COLO668 (cell line): ENCODE results near the gene TIAM1.

Experiments
- DNase-seq: peaks from one replicate; lab custom pipeline; 2025; ENCODE audit not compliant: unreplicated experiment; lab: John Stamatoyannopoulos, UW

Gene TIAM1

DNA sequence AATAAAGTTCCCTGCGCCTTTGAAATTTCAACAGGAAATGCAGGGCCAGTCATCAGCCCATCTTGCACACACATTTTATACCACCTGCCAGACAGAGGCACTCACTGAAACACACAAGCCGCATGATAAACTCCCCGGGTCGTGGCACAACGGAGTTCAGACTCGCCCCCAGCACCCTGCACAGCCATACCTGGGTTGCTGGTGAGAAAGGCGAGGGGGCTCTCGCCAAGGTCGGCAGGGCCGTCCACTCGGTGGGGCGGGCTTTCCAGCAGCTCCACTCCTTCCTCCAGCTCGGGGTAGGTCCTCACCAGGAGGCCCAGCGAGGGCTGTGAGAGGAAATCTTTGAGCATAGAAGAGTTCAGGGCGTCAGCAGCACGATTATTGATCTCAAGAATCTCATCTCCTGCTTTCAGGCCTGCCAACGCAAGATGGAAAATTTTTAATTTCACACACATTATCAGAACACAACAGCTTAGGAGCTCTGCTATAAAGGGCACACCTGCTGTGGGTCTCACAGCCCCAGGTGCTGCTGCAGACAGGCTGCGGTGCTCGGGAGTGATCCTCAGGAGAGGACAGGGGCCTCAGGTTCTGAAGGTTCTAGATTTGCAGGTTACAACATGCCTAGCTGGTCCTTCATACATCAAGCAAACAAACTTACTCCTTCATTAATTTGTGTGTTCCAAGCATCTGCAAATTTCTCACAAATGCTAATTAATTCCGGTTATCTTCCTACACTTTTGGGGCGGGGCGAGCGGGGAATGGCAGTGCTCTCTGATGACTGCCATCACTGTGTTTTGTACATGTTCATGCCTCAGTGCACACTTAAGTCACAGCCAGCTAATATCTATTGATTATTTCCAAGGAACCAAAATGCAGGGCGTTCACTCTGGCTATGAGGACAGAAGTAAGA, 161.6 kb downstream of the TIAM1 start:
- DNase-seq: no peak

DNA sequence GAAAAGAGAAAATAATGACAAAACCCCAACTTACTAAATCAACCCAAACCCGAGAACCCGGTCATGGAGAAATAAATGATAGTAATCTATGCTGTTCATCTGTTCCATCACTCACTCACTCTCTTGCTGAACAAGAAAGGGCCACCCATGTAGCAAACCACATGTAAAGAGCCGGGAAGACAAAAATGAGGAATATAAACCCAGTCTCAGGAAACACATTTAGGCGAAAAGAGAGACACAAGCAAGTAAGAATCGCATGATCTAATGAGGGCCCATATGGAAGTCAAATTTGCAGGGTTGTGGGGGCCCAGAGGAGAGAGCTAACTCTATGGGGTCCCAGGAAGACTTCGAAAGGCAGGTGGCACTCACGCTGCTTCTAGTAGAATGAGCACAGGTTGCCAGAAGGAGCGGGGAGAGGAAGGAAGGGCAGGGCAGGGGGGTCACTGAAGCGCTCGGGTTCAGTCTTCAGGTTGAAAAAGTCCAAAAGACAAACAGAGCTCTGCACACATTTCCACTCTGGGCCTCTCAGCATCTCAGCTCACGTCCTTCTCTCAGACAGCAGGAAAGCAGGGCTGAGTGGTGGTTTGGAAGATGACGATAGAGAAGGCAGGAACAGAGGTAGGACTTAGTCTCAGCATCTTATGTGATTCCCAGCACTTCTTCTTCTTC, 162.8 kb downstream of the TIAM1 start:
- DNase-seq: no peak

DNA sequence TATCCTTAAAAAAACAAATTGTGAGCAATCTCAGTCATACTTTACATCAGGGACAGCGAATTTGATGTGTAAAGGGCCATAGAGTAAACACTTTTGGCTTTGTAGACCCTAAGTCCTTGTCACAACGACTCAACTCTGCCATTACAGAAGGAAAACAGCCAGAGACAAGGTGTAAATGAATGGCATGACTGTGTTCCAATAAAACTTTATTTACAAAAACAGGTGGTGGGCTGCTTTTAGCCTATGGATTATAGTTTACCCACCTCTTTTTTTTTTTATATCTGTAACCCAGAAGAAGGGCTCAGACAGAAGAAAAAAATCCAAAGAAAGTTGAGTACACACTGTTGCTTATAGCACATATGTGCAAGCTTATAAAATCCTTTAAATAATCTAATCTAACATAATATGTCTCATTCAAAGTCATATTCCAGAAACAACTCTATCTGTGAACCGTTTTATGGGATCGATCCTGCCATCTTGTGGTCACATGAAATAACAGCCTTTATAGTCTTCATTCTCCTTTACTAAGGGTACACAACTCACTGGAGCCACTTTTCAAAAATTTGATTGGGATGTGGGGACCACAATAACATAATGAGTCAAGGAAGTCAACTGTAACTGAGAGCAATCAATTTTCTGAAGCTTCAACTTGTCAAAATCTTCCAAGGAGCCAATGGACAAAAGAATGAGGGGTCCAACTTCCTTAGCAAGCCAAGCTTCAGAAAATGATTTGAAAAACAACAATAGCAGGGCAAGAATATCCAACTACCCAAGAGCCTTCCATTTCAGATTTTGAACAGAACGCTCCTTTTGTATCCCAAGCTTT, 163.6 kb downstream of the TIAM1 start:
- DNase-seq: no peak

DNA sequence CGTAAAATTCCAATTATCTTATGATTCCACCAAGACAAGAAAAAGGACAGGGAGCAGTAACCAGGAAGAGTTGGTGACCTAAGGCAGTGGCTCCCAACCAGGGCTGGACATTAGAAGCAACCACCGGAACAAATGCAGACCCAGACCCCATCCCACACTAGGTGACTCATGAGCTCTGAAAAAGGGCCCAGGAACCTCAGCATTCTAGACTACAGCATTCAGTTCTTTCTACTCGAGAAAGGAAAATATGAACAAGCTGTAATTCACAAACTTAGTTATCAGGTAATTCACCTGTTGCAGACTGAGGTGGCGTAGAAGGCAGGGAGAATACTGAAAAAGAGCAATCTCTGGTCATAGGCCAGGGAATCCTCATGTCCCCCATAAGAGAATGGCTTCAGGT, 167.3 kb downstream of the TIAM1 start:
- no peak for DNase-seq

DNA sequence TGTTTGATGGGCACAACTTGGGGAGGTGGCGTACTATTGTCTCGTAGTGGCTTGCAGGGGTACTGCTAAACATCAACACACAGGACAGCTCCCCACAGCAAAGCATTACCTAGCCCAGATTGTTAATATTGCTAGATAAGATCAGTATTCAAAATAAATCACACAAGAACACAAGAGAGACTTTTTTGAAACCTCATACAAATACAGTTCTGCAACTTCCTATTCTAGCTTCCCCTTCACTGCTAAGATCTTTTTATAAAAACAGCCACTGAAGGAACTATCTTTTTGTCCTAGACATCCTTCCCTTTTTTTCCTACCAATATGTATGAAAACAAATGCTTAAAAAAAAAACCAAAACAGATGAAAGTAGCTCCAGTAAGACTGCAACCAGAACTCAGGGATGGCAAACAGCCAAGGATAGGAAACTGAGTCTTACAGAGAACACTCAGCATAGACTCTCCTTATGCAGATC, 167.9 kb downstream of the TIAM1 start:
- DNase-seq: no peak

DNA sequence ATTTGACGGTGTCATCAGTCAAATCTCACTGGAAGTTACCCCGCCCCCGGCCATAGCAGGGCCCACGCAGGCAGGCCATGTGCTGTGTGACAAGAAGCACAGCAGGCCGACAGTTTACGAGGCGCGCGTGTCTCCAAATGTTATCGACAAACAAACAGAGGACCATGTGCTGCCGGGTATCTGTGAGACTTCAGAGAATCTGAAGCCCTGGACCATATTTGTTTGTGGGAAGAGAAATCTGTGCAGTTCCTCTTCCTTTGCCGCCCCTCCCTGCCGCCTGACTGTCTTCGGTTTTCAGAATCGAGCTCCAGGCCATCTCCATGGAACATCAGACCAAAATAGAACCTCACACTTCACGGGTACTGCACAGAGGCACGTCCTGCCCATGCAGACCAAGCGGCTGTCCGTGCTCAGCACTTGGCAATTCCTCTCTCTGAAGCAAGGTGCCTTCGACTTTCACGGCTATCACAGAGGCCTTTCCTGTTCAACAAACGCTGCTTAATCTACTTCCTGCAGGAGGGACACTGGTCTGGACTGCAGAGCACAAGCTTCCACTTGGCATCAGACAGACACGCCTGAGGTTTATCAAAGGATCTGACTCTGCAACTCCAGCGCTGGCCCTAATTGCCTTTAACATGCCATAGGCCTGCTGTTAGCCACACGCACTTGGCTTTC, 170.0 kb downstream of the TIAM1 start:
- DNase-seq: no peak

DNA sequence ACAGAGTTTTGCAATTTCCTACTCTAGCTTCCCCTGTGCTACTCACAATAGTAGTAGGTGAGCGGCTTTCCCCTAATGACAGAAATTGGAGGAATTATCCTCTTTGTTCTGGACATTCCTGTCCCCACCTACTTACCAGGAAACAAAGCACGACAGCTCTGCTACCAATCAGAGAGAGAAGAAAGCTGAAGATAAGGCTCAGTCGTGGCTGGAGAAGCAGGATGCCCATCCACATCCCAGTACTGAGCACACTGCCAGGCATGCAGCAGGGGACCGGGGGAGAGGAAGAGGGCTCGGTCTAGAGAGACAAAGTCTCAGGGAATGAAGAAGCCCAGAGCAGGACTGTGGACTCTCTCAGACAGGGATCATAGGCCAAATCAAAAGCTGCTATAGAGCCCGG, 171.7 kb downstream of the TIAM1 start:
- DNase-seq: no peak

DNA sequence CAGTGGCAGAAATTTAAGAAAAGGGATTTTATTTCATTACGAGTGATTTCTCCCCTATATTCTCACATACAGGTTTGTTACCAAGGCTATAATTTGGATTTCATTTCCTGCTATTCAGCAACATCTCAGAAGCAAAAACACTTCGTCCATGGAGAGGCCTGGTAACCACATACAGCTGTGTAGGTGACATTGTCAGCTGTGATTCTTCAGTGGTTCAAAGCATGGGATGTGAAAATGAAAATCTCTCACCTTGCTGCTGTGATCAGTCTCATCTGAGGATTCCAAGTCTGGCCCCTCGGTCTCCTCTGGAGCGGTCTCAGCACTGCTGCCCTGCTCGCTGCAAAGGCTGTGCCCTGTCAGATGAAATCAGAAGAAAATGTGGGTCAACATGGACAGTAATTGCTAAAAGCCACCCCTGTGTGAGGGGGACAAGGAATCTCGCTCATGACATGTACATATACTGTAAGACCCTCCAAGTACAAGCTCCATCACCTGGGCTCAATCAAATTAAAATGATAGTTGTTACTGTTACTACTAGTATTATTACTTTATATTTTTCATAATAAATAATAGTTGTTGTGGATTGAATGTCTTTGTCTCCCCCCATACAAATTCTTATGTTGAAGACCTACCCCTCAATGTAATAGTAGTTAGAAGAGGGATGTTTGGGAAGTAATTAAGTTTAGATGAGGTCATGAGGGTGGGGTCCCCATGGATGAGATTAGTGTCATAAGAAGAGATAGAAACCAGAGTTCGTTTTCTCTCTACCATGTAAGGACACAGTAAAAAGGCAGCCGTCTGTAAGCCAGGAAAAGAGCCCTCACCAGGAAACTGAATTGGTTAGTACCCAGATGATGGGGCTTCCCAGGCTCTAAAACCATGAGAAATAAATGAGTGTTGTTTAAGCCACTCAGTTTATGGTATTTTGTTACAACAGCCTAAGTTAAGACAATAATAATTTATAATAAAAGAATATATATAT, 179.1 kb downstream of the TIAM1 start:
- no peak for DNase-seq

DNA sequence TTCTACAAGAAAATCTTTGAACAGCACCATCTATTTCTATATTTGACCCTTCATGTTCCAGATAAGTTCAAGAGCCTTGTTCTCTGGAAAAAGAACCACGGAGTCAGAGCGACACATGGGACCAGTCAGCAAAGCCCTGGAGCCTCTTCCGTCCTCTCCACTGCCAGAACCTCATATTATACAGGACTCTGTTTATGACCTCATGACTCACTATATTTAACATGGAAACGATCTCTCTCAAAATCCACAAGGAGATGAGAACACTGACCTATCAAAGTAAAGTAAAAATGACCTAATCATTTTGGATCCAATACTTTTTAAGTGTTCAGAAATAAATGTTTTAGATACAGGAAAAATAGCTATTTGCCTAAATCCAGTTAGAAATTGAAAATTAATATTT, 181.2 kb downstream of the TIAM1 start:
- DNase-seq: no peak

DNA sequence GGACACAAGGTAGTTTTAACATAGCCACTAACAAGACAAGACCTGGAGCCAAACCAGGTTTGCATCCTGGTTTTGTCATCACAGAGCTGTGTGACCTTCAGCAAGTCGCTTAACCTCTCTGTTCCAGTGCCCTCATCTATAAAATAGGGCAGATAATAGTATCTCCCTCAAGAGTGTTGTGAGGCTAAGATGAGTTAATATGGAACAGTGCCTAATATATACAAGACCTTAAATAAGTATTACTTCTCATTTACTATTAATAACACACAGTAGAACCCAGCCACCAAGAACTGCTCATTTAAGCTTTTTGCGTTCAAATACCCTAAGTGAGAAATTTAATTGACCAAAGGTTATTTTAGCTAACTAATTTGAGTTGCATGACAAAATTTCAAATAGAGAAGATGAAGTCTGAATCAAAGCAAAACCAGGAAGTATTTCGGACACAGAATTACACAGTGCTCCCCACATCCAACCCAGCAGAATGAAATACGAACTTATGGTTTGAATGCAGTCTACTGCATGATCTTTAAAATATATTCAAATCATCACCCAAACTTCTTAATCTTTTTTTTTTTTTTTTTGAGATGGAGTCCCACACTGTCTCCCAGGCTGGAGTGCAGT, 181.9 kb downstream of the TIAM1 start:
- no peak for DNase-seq

DNA sequence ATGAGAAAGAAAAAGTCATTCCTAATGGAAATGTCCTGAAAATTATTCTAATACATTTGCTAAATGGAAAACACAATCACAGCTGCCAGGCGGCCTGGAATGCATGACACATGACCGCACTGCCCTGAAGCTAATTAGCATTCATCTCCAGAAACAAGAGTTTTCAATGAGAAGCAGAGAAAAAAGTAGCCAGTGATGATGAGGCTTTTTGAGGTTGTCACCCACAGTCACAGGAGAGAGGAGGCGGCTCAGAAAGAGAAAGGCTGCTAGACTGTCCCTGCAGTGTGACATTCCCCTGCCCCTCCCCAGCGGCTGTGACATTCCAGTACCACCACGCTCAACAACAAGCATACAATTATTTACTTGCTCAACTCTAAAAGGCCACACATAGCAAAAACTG, 182.9 kb downstream of the TIAM1 start:
- DNase-seq: no peak

DNA sequence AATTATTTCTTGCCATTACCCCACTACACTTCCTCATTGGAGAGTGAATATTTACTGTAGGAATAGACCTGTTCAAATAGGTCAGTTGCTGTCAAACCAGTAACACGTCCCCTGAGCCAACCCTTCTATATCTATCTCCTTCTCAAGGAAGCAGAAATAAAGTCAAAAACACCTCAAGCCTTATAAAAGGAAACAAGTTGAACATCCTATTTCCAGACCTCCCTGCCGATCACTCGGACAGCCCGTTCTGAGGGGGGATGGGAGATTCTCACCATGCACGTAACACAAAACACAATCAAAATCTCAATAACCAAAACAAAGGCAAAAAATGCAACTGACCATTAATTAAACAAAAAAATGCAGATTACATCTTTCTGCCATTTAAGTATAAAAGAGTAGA, 184.3 kb downstream of the TIAM1 start:
- DNase-seq: no peak

DNA sequence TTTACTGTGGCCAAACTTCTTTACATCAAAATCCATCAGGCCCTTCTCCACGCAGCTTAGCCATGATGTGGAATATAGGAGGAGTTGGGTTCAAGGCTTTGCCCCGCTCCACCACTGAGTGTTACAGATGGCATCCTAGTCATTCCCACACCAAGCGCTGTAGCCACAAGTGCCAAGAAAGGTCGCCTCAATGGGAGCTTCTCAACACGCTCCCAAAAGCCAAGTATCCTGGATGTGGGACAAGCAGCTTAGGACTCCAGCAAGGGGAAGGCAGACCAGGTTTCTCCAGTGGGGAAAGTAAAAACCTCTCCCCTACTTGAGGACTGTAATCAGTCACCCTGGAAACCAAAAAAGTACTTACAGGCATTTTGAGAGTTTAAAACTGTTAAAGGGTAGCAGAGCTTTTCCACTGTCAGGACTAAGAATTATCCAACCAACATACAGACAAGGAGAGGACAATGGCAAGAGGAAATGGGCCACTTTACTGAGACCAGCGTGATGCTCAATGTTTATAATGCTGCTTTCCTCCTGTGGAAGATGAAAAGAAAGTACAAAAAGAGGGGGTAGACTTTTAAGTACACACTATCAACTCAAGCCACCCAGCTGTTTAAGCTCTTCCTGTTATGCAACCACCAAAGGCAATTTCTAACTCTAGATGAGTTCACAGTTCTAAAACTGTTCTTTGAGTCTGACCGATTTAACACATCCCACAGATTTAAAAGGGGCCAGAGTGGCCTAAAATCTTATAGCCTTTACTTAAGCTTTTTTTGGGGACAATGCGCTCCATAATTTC, 185.1 kb downstream of the TIAM1 start:
- DNase-seq: no peak

DNA sequence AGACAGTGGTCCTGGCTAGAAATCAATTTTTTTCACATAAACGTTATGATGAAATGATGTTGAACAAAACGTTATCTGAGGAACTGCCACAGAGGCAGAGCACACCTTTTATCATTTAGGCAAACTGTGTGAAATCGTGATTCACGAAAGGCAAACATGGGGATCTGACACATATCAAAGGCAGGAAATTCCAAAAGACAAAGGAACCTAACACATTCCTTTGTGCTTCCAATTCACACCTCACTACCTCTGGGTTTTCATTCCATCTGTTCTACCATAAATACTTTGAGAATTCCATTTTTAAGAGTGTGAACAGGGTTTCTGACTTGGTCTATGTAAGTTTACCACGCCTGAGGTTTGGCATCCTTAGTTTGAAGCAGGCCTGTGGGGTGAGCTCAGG, 186.3 kb downstream of the TIAM1 start:
- DNase-seq: no peak

DNA sequence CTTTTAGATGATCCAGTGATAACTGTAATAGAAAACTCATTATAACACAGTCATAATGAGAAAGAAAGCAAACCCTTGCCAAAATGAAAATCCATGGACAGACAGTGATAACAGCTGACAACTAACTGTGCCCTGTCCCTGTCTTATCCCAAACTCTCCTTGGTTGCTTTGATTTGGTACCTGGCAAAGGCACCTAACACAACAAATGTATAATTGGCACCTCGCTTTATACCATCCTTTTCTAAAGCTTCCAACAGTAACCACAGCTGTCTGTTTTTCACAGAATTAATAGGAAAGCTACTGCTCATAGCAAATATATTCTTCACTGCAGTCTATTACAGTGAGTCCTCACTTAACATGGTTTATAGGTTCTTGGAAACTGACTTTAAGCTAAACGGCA, 187.4 kb downstream of the TIAM1 start:
- no peak for DNase-seq

DNA sequence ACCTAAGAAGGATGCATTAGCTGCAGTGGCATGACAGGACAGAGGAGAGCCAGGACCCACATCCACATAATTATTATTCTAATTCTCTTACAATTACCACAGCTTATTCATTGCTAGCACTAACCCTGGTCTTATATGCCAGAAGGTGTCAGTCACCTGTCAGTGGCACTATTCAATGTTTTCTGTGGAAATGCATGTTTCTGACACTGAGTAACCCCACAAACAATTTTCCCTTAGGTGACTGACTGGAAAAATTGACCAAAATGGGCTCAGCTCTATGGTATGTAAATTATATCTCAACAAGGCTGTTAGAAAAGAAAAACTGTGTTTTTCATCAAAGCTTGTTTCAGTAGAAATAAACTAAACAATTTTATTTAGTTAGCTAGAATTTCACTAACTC, 187.9 kb downstream of the TIAM1 start:
- DNase-seq: no peak

DNA sequence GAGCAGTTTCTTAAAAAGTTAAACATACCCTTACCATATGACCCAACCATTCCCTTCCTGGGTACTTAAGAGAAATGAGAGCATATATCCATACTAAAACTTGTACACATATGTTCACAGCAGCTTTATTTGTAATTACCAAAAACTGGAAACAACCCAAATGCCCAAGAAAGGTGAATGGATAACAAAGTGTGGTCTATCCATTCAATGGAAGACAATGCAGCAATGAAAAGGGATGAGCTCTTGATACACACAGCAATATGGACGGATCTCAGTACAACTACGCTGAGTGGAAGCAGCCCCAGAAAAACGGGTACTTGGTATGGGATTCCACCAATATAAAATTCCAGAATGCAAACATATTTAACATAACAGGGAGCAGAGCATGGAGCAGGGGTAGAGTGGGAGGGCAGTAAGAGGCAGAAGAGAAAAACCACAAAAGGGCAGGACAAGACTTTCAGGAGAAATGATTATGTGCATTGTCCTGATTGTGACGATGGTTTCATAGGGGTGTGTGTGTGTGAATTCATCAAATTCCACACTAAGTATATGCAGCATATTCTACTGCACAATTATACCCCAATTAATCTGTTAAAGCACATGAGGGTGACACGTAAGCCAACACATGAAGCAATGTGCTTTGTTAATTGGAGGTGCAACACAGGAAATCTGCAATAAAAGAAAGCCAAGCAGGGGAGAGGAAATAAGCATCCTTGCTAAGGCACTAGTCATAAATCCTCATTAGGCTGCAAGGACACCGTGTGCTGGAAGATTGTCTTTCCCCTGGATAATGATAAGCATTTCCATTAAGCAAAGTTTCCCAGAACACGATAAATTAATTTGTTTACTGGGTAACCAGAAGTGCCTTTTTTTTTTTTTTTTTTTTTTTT, 192.7 kb downstream of the TIAM1 start:
- no peak for DNase-seq

DNA sequence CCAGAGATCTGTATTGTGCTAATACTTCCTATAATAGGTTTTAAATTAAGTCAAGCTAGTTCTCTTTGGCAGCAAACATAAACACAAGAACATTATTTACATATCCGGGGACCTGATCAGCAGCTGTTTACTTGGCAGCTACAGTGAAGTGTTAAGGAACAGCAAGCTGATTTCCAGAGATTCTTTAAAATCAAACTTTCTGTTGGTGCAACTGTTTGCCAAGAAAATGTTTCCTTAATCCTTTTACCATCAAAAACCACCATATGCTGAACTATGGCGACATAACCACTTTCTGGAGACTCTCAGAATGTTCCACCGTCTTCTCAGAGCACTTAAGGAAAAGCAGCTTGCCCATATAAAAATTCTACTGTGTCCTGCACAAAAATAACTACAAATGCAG, 198.8 kb downstream of the TIAM1 start:
- DNase-seq: no peak
